SKM-1 treated with dmso at 0.1 percent for 144 hours (cell line): Measurements from ENCODE around the gene RAPGEF6.
A peak's percentile ranks its signal among the peaks of the same experiment; 100 is the strongest.
"Not testable (repeated sequence)": the region's sequence is repeated elsewhere in the genome, so short reads cannot be mapped to it uniquely, and the experiment has no call there.

Experiments
- DNase-seq: peaks from one replicate; lab custom pipeline; 2025; ENCODE audit not compliant: unreplicated experiment; lab: John Stamatoyannopoulos, UW

The RAPGEF6 gene

GRCh38 chr5:131644370-131644769, 9.3 kb upstream of the RAPGEF6 start:
- DNase-seq, result no peak

- DNase-seq, result no peak
Measured at GRCh38 chr5:131641494-131641893, 6.5 kb upstream of the RAPGEF6 start.

- DNase-seq, result no peak
Measured at GRCh38 chr5:131640043-131640856, 5.2 kb upstream of the RAPGEF6 start.

GRCh38 chr5:131639148-131639547, 4.1 kb upstream of the RAPGEF6 start:
- no peak for DNase-seq

- no peak for DNase-seq
Measured at GRCh38 chr5:131637694-131638093, 2.7 kb upstream of the RAPGEF6 start.

GRCh38 chr5:131635684-131636572, 899 bp upstream of the RAPGEF6 start:
- DNase-seq, result peak; percentile 55

- peak; percentile 32 for DNase-seq
Measured at GRCh38 chr5:131634666-131634995, 398 bp downstream of the RAPGEF6 start.

GRCh38 chr5:131634238-131634637, 791 bp downstream of the RAPGEF6 start:
- no peak for DNase-seq

GRCh38 chr5:131633830-131634229, 1.2 kb downstream of the RAPGEF6 start:
- DNase-seq, result no peak

GRCh38 chr5:131630963-131631350, 4.1 kb downstream of the RAPGEF6 start:
- no peak for DNase-seq

GRCh38 chr5:131630208-131630962, 4.6 kb downstream of the RAPGEF6 start:
- no peak for DNase-seq

GRCh38 chr5:131628990-131629389, 6.0 kb downstream of the RAPGEF6 start:
- DNase-seq, result no peak

- DNase-seq, result no peak
Measured at GRCh38 chr5:131627207-131627865, 7.7 kb downstream of the RAPGEF6 start.

- no peak for DNase-seq
Measured at GRCh38 chr5:131622633-131623032, 12.4 kb downstream of the RAPGEF6 start.

GRCh38 chr5:131621164-131621563, 13.9 kb downstream of the RAPGEF6 start:
- DNase-seq, result not testable (repeated sequence)

GRCh38 chr5:131619102-131619501, 15.9 kb downstream of the RAPGEF6 start:
- no peak for DNase-seq

- DNase-seq, result no peak
Measured at GRCh38 chr5:131617140-131617822, 17.7 kb downstream of the RAPGEF6 start.

GRCh38 chr5:131615957-131616356, 19.1 kb downstream of the RAPGEF6 start:
- peak; percentile 12 for DNase-seq

GRCh38 chr5:131613423-131613822, 21.6 kb downstream of the RAPGEF6 start:
- no peak for DNase-seq

GRCh38 chr5:131611064-131611381, 24.0 kb downstream of the RAPGEF6 start:
- DNase-seq, result no peak
